CD14-positive monocyte (primary cell): ENCODE results near the gene TIGD2. TPM values are rescaled to one million over a fixed set of nuclear protein-coding genes. Genes with fewer than 3 reads are reported as not detected.

Experiments
- DNase-seq, 3 donors: peaks; one replicate each; pipeline ENCODE4 v3.0.0-alpha.2; 2011 to 2022
- H2AFZ ChIP-seq: 2 replicates; pipeline ENCODE4 v1.6.0; 2012; ENCODE audit warnings: mild to moderate bottlenecking, low read depth, low read length, inconsistent platforms; ENCODE audit not compliant: insufficient read depth, poor library complexity, severe bottlenecking
- H3K27ac ChIP-seq, 2 donors: 1 replicate in 1 of 2; 2 replicates in 1 of 2; pipeline ENCODE4 v1.5.1; 2012 to 2013; ENCODE audit warnings: low read length in 2 of 2, control low read depth in 1 of 2, inconsistent platforms in 1 of 2, low read depth in 1 of 2, mild to moderate bottlenecking in 1 of 2
- H3K27me3 ChIP-seq, 2 donors: one replicate each; pipeline versions ENCODE4 v1.6.0 to v1.6.1; 2011 to 2013; ENCODE audit warnings: low read length in 2 of 2; ENCODE audit not compliant: control insufficient read depth in 2 of 2, insufficient read depth in 2 of 2
- H3K36me3 ChIP-seq, 2 donors: replicated peaks in 1 of 2; 1 replicate in 1 of 2; 2 replicates in 1 of 2; pipeline versions ENCODE4 v1.5.1 to v1.6.1; 2012 to 2013; ENCODE audit warnings: low read length in 2 of 2, control low read depth in 1 of 2, inconsistent platforms in 1 of 2, mild to moderate bottlenecking in 1 of 2; ENCODE audit not compliant: insufficient read depth in 2 of 2, control insufficient read depth in 1 of 2
- H3K4me1 ChIP-seq, 2 donors: 1 replicate in 1 of 2; 2 replicates in 1 of 2; pipeline versions ENCODE4 v1.5.1 to v1.6.1; 2012 to 2013; ENCODE audit warnings: low read length in 2 of 2, control low read depth in 1 of 2, inconsistent platforms in 1 of 2, mild to moderate bottlenecking in 1 of 2, moderate library complexity in 1 of 2; ENCODE audit not compliant: insufficient read depth in 2 of 2, control insufficient read depth in 1 of 2
- H3K4me2 ChIP-seq: replicated peaks from 2 replicates; pipeline ENCODE3; 2012; ENCODE audit warnings: low read length, moderate library complexity, mild to moderate bottlenecking; ENCODE audit not compliant: poor library complexity, severe bottlenecking; ENCODE audit errors: extremely low read depth
- H3K4me3 ChIP-seq, 3 experiments: fragments of 200-600 bp in 1 of 3; sonication (generic) in 1 of 3; replicated peaks in 1 of 3; 1 replicate in 2 of 3; 2 replicates in 1 of 3; pipeline ENCODE4 v1.5.1; 2011 to 2013; ENCODE audit warnings: low read length in 3 of 3, mild to moderate bottlenecking in 3 of 3, control low read depth in 2 of 3, low read depth in 2 of 3, inconsistent platforms in 1 of 3, moderate library complexity in 1 of 3
- H3K79me2 ChIP-seq: 2 replicates; pipeline ENCODE4 v1.6.0; 2012; ENCODE audit warnings: mild to moderate bottlenecking, control low read depth, inconsistent platforms, low read length, moderate library complexity; ENCODE audit not compliant: insufficient read depth
- H3K9ac ChIP-seq: 2 replicates; pipeline ENCODE4 v1.6.0; 2017; ENCODE audit warnings: low read length, mild to moderate bottlenecking; ENCODE audit not compliant: insufficient read depth, poor library complexity, severe bottlenecking
- H3K9me3 ChIP-seq, 2 donors: replicated peaks in 1 of 2; 1 replicate in 1 of 2; 2 replicates in 1 of 2; pipeline versions ENCODE4 v1.5.1 to v1.6.1; 2012 to 2013; ENCODE audit warnings: low read length in 2 of 2, control low read depth in 1 of 2; ENCODE audit not compliant: control insufficient read depth in 1 of 2, insufficient read depth in 1 of 2
- H4K20me1 ChIP-seq: 2 replicates; pipeline ENCODE4 v1.6.0; 2012; ENCODE audit warnings: mild to moderate bottlenecking, low read length, control low read depth, moderate library complexity; ENCODE audit not compliant: insufficient read depth
- H3K27ac Mint-ChIP-seq, 7 donors: one replicate each; pipeline ENCODE4 v1.8.0; 2020; ENCODE audit warnings: mild to moderate bottlenecking in 7 of 7, mixed read lengths in 7 of 7, moderate library complexity in 6 of 7, inconsistent platforms in 2 of 7
- H3K27me3 Mint-ChIP-seq, 3 donors: one replicate each; pipeline ENCODE4 v1.8.0; 2021 to 2022; ENCODE audit warnings: low read depth in 3 of 3, mild to moderate bottlenecking in 3 of 3, mixed read lengths in 3 of 3, moderate library complexity in 3 of 3, inconsistent platforms in 1 of 3
- H3K36me3 Mint-ChIP-seq, 2 donors: one replicate each; pipeline ENCODE4 v1.8.0; 2020; ENCODE audit warnings: mixed read lengths in 2 of 2, inconsistent platforms in 1 of 2, mild to moderate bottlenecking in 1 of 2
- H3K4me1 Mint-ChIP-seq: one replicate; pipeline ENCODE4 v1.8.0; 2020; ENCODE audit warnings: mild to moderate bottlenecking, mixed read lengths
- H3K4me3 Mint-ChIP-seq, 2 donors: one replicate each; pipeline ENCODE4 v1.8.0; 2020; ENCODE audit warnings: mild to moderate bottlenecking in 2 of 2, mixed read lengths in 2 of 2, moderate library complexity in 1 of 2
- H3K9me3 Mint-ChIP-seq, 7 donors: one replicate each; pipeline ENCODE4 v1.8.0; 2020 to 2022; ENCODE audit warnings: mixed read lengths in 7 of 7, mild to moderate bottlenecking in 6 of 7, moderate library complexity in 6 of 7, inconsistent platforms in 2 of 7
- CTCF ChIP-seq: fragments of 200-600 bp; IDR thresholded peaks from one replicate; pipeline ENCODE4 v1.8.0; 2022; ENCODE audit warnings: antibody characterized with exemption, mild to moderate bottlenecking
- WGBS: methylation state at CpG from one replicate; pipeline ENCODE4 v1.1.5; 2013; ENCODE audit warnings: missing lambda C conversion rate; ENCODE audit not compliant: insufficient coverage; 5-methylcytosine and 5-hydroxymethylcytosine counted together
- intact Hi-C, 2 donors: fragments of 100-400 bp; cut with micrococcal nuclease; formaldehyde crosslinking; loops; one replicate each; pipeline versions ENCODE4 v1.15.0 to v1.15.1; 2023
- polyA plus RNA-seq, 3 donors: library from polyadenylated mRNA; depleted of rRNA in 1 of 3; unstranded in 2 of 3; stranded (reverse) in 1 of 3; fragments of 300-500 nt in 2 of 3; fragments of >200 nt in 1 of 3; fragmentation: Illumina TruSeq in 2 of 3; gene quantifications; 1 replicate in 2 of 3; 2 replicates in 1 of 3; pipeline ENCODE4 v1.2.3, GENCODE V29; 2012 to 2021

The TIGD2 gene
- polyA plus RNA-seq, 3 donors = 1.00 to 2.4 (median 2.1) TPM

- Histone ChIP-seq H3K27ac (no peak overlapping the region), H2AFZ (no peak overlapping the region), H3K27me3 (no peaks in the 10 kb centered on the region), H3K79me2 (no peaks in the 10 kb centered on the region), H3K9ac (no peak overlapping the region), H3K4me2 (no peak overlapping the region), H3K9me3 (peaks cover 0 to 3% of the 10 kb centered on the region in 2 donors), H4K20me1 (no peaks in the 10 kb centered on the region), H3K36me3 (no peaks in the 10 kb centered on the region), H3K4me3 (no peak overlapping the region), H3K4me1 (peaks cover 5% of the 10 kb centered on the region in 2 donors)
- Mint-ChIP-seq H3K9me3 (peaks cover 0 to 5% (median 0%) of the 10 kb centered on the region in 7 donors), H3K27ac (no peak overlapping the region), H3K27me3 (peaks cover 0 to 1% (median 0%) of the 10 kb centered on the region in 3 donors), H3K36me3 (peaks cover 4 to 6% of the 10 kb centered on the region in 2 donors), H3K4me3 (no peak overlapping the region), H3K4me1 (peaks cover 7% of the 10 kb centered on the region)
- WGBS = no CpG with 5 or more reads among the region's 3 CpGs
- no peak for DNase-seq
- TF ChIP-seq CTCF = no peak
- intact Hi-C loops = loop anchor here in 1 of 2 donors (10.0 kb wide), 1 partner anchor 832 kb away; the partner anchor contains the start of gene PPM1K
These were observed 5.8 kb downstream of the TIGD2 start for GRCh38 chr4:89117115-89117514.

- no peaks in the 10 kb centered on the region for H3K36me3 Mint-ChIP-seq
- no CpG with 5 or more reads among the region's 1 CpG for WGBS
- no peak for DNase-seq
These were observed 7.8 kb downstream of the TIGD2 start for GRCh38 chr4:89119166-89119565.

More at GRCh38 chr4:89119166-89119565, 7.8 kb downstream of the TIGD2 start:
- Histone ChIP-seq H3K4me1 (no peaks in the 10 kb centered on the region), H3K27ac (no peak overlapping the region), H3K79me2 (no peaks in the 10 kb centered on the region), H3K9ac (no peak overlapping the region), H3K4me2 (no peak overlapping the region), H2AFZ (no peak overlapping the region), H3K36me3 (no peaks in the 10 kb centered on the region), H4K20me1 (no peaks in the 10 kb centered on the region), H3K4me3 (no peak overlapping the region), H3K27me3 (no peaks in the 10 kb centered on the region), H3K9me3 (peaks cover 0 to 3% of the 10 kb centered on the region in 2 donors)
- no peak for TF ChIP-seq CTCF
- H3K4me1 Mint-ChIP-seq = no peaks in the 10 kb centered on the region
- H3K27ac Mint-ChIP-seq = no peak overlapping the region
- H3K27me3 Mint-ChIP-seq = peaks cover 0 to 1% (median 0%) of the 10 kb centered on the region in 3 donors
- no peak overlapping the region for H3K4me3 Mint-ChIP-seq
- peaks cover 0 to 7% (median 0%) of the 10 kb centered on the region in 7 donors for H3K9me3 Mint-ChIP-seq
- intact Hi-C loops = loop anchor here in 1 of 2 donors (10.0 kb wide), 1 partner anchor 834 kb away; the partner anchor contains the start of gene PPM1K
